Aorta (tissue), 5 donors: ENCODE results near the gene GLI2. TPM values are rescaled to one million over a fixed set of nuclear protein-coding genes. Genes with fewer than 3 reads are reported as not detected.

Experiments used
- ATAC-seq: fragments of 200-7000 bp; cut with Tn5 transposase; one replicate; pipeline ENCODE4 v1.9.1; 2022; ENCODE audit warnings: moderate library complexity; ENCODE audit not compliant: low FRiP score
- DNase-seq, 2 donors: peaks; one replicate each; pipeline ENCODE4 v3.0.0-alpha.2; 2020
- H3K27ac ChIP-seq, 2 donors: one replicate each; pipeline ENCODE4 v1.5.1; 2013; ENCODE audit warnings: low read length in 2 of 2, mild to moderate bottlenecking in 2 of 2, moderate library complexity in 2 of 2, control low read depth in 1 of 2, inconsistent platforms in 1 of 2, low read depth in 1 of 2
- H3K27me3 ChIP-seq, 2 donors: one replicate each; pipeline ENCODE4 v1.6.1; 2013; ENCODE audit warnings: control low read depth in 1 of 2, low read length in 1 of 2, mild to moderate bottlenecking in 1 of 2, moderate library complexity in 1 of 2; ENCODE audit not compliant: insufficient read depth in 2 of 2, control insufficient read depth in 1 of 2
- H3K36me3 ChIP-seq, 2 donors: one replicate each; pipeline ENCODE4 v1.6.1; 2013; ENCODE audit warnings: control low read depth in 1 of 2, low read length in 1 of 2, mild to moderate bottlenecking in 1 of 2; ENCODE audit not compliant: insufficient read depth in 2 of 2, control insufficient read depth in 1 of 2
- H3K4me1 ChIP-seq, 2 donors: one replicate each; pipeline ENCODE4 v1.6.1; 2013; ENCODE audit warnings: low read length in 2 of 2, control low read depth in 1 of 2, mild to moderate bottlenecking in 1 of 2, moderate library complexity in 1 of 2; ENCODE audit not compliant: insufficient read depth in 2 of 2, control insufficient read depth in 1 of 2
- H3K4me3 ChIP-seq, 2 donors: one replicate each; pipeline ENCODE4 v1.5.1; 2013; ENCODE audit warnings: low read length in 2 of 2, control low read depth in 1 of 2, mild to moderate bottlenecking in 1 of 2
- H3K9me3 ChIP-seq: one replicate; pipeline ENCODE4 v1.6.1; 2013; ENCODE audit warnings: mild to moderate bottlenecking, low read length; ENCODE audit not compliant: control insufficient read depth
- WGBS, 2 donors: extraction: QIAGEN DNeasy Blood & Tissue Kit; methylation state at CpG; one replicate each; pipeline ENCODE4 v1.1.7; 2013; 5-methylcytosine and 5-hydroxymethylcytosine counted together
- intact Hi-C, 2 donors: fragments of 100-400 bp; cut with DNase I; formaldehyde crosslinking; loops; one replicate each; pipeline versions ENCODE4 v1.14.2 to v1.15.0; 2022
- polyA plus RNA-seq, 2 donors: library from polyadenylated mRNA; stranded (reverse); fragments of 200-250 nt; gene quantifications; one replicate each; pipeline ENCODE4 v1.2.3, GENCODE V29; 2013
- total RNA-seq, 2 donors: library from RNA; stranded (reverse); fragmentation: NEBNext Ultra II Directional; extraction: Animal tissue kit (Norgen Biotek cat#: 25700); gene quantifications; one replicate each; pipeline ENCODE4 v1.2.1, GENCODE V29; 2021
- donor health status: healthy with polysubstance abuse.
- donor health status: Bipolar disorder and iron deficiency.
- donor health status: DM: no; HTN: no; CAD: no.
- donor health status: DM: no; HTN: no; CAD: no.
- donor health status: DM: yes; HTN: yes; CAD: no.

GLI2 gene
- total and polyA plus RNA-seq, 4 donors, result 0.88 to 18.5 (median 5.4) TPM

GRCh38 chr2:120738117-120738516, 2.4 kb downstream of the GLI2 start:
- Histone ChIP-seq H3K27ac (no peak overlapping the region), H3K4me1 (no peaks in the 10 kb centered on the region), H3K27me3 (no peaks in the 10 kb centered on the region), H3K36me3 (no peaks in the 10 kb centered on the region), H3K9me3 (no peaks in the 10 kb centered on the region), H3K4me3 (no peak overlapping the region)
- ATAC-seq (no peak), DNase-seq (no peak)
- 56 to 62% methylated on average over 7 of the region's 7 CpGs for WGBS, 2 donors
- intact Hi-C loops, result loop anchor here (5.0 to 10.0 kb wide), 2 partner anchors 177 to 204 kb away; no protein-coding TSS in a partner anchor

- H3K4me3 ChIP-seq, result no peak overlapping the region
- no peaks in the 10 kb centered on the region for H3K27me3 ChIP-seq
- H3K36me3 ChIP-seq, result no peaks in the 10 kb centered on the region
- 90% methylated on average over 10 of the region's 10 CpGs for WGBS, 2 donors
- no peaks in the 10 kb centered on the region for H3K9me3 ChIP-seq
- DNase-seq (no peak), ATAC-seq (no peak)
- no peaks in the 10 kb centered on the region for H3K4me1 ChIP-seq
- no peak overlapping the region for H3K27ac ChIP-seq
- intact Hi-C loops, result loop anchor here (5.0 to 10.0 kb wide), 2 partner anchors 176 to 203 kb away; no protein-coding TSS in a partner anchor
Observed at GRCh38 chr2:120738786-120739437, 3.2 kb downstream of the GLI2 start.

GRCh38 chr2:120739438-120740090, 3.9 kb downstream of the GLI2 start:
- Histone ChIP-seq H3K4me3 (no peak overlapping the region), H3K4me1 (no peaks in the 10 kb centered on the region), H3K36me3 (no peaks in the 10 kb centered on the region), H3K27me3 (no peaks in the 10 kb centered on the region), H3K27ac (no peak overlapping the region), H3K9me3 (no peaks in the 10 kb centered on the region)
- DNase-seq, result no peak
- ATAC-seq, result no peak
- intact Hi-C loops, result loop anchor here (5.0 to 10.0 kb wide), 2 partner anchors 175 to 203 kb away; no protein-coding TSS in a partner anchor
- 93% methylated on average over 8 of the region's 8 CpGs for WGBS, 2 donors

GRCh38 chr2:120740375-120740764, 4.7 kb downstream of the GLI2 start:
- H3K9me3 ChIP-seq, result no peaks in the 10 kb centered on the region
- intact Hi-C loops, result no loop called here
- no peaks in the 10 kb centered on the region for H3K36me3 ChIP-seq
- no peak overlapping the region for H3K27ac ChIP-seq
- 95 to 97% methylated on average over 8 of the region's 8 CpGs for WGBS, 2 donors
- H3K27me3 ChIP-seq, result no peaks in the 10 kb centered on the region
- no peak for DNase-seq
- H3K4me3 ChIP-seq, result no peak overlapping the region
- H3K4me1 ChIP-seq, result no peaks in the 10 kb centered on the region
- no peak for ATAC-seq

GRCh38 chr2:120740765-120741524, 5.3 kb downstream of the GLI2 start:
- DNase-seq (peak in 1 of 2 donors; percentile 76), ATAC-seq (no peak)
- Histone ChIP-seq H3K27me3 (no peaks in the 10 kb centered on the region), H3K9me3 (no peaks in the 10 kb centered on the region), H3K4me1 (no peaks in the 10 kb centered on the region), H3K27ac (no peak overlapping the region), H3K4me3 (peak overlapping the region in 1 of 2 donors; percentile 1), H3K36me3 (no peaks in the 10 kb centered on the region)
- intact Hi-C loops, result no loop called here
- 76% methylated on average over 20 of the region's 20 CpGs for WGBS, 2 donors

GRCh38 chr2:120741571-120742561, 6.2 kb downstream of the GLI2 start:
- no peak overlapping the region for H3K27ac ChIP-seq
- H3K27me3 ChIP-seq, result no peaks in the 10 kb centered on the region
- intact Hi-C loops, result no loop called here
- no peaks in the 10 kb centered on the region for H3K36me3 ChIP-seq
- no peaks in the 10 kb centered on the region for H3K4me1 ChIP-seq
- no peaks in the 10 kb centered on the region for H3K9me3 ChIP-seq
- ATAC-seq, result no peak
- WGBS, 2 donors, result 20 to 25% methylated on average over 67 to 81 of the region's 81 CpGs
- peak in 1 of 2 donors; percentile 84 for DNase-seq
- H3K4me3 ChIP-seq, result peak overlapping the region; percentile 1 to 54

GRCh38 chr2:120743657-120744056, 8.0 kb downstream of the GLI2 start:
- no peak overlapping the region for H3K27ac ChIP-seq
- intact Hi-C loops, result no loop called here
- no peak for DNase-seq
- no peak for ATAC-seq
- 97 to 100% methylated on average over 5 of the region's 5 CpGs for whole genome bisulfite sequencing, 2 donors
- no peaks in the 10 kb centered on the region for H3K36me3 ChIP-seq
- H3K9me3 ChIP-seq, result no peaks in the 10 kb centered on the region
- no peak overlapping the region for H3K4me3 ChIP-seq
- H3K27me3 ChIP-seq, result no peaks in the 10 kb centered on the region
- no peaks in the 10 kb centered on the region for H3K4me1 ChIP-seq

- Histone ChIP-seq H3K4me1 (no peaks in the 10 kb centered on the region), H3K4me3 (no peak overlapping the region), H3K27me3 (no peaks in the 10 kb centered on the region), H3K27ac (no peak overlapping the region), H3K36me3 (no peaks in the 10 kb centered on the region), H3K9me3 (no peaks in the 10 kb centered on the region)
- intact Hi-C loops, result no loop called here
- ATAC-seq, result no peak
- DNase-seq, result no peak
Observed at GRCh38 chr2:120744817-120745216, 9.1 kb downstream of the GLI2 start.
